Measurements from ENCODE around the gene TP73.

TP73 gene

DNA sequence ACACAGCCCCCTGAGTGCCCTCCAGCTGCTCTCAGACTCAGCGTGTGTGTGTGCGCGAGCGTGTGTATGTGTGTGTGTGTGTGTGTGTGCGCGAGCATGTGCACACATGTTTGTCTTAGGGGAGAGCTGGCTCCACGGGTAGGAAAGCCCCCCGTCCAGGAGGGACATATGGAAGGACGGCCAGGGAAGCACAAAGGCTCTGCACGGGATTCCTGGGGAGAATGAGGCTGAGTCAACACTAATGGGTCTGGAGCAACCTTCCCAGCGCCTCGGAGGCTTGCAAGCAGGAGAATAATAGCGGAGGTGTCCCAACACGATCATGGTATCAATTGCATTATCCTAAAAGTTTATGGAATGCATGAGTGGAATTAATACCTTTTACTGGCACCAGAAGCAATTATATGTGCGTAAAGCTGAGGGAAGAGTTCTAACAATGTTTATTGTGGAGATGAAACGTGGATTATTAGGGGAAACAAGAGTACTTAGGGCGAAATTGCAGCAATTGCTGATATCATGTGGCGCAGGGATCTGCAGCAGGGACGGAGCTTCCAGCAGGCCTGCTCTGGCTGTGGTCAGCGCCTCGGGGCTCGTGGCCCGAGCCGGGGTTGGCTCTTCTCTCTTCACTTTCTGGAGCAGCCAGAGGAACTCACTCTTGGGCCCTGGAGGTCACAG is 59.6 kb downstream of the TP73 start:
- DNase-seq: no peak

DNA sequence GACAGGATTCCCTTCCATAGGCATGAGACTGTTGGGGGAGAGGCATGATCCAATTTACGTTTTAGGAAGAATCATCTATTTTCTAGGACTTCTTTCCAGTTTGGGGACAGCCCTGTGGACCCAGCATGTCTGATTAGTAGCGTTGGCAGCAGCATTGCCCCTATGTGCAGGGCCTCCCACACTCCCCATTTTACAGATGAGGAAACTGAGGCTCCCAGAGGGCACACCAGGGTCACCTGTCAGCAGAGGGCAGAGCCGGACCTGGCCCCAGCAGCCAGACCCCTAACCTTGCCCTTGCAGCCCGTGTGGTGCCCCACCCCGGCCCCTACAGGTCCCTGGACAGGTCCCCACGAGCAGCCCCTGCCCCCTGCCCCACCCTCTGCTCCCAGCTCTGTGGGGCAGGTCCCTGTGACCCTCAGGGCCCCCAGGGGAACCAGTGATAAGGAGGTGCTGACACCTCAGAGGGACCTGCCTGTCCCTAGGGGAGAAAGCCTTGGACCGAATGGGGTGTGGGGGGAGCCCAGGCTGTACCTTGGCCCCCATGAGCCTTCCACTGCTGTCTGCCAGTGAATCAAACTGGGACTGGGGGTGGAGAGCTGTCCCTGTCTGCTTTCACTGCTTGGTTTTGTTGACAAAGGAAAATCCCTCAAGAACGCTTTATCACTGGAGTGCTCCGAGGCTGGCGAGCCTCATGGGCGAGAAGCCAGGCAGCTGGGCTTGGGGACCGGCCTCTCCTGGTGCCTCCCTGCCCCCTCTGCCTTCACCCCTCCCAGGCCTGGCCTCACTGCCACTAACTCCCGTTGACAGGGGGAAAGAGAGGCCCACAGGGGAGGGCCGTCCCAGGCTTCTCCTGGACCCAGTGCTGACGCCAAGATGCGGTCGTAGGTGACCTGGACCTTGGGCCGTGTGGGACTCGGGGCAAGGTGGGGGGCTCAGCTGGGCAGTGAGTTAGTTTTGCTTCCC is 60.5 kb downstream of the TP73 start:
- DNase-seq: no peak

DNA sequence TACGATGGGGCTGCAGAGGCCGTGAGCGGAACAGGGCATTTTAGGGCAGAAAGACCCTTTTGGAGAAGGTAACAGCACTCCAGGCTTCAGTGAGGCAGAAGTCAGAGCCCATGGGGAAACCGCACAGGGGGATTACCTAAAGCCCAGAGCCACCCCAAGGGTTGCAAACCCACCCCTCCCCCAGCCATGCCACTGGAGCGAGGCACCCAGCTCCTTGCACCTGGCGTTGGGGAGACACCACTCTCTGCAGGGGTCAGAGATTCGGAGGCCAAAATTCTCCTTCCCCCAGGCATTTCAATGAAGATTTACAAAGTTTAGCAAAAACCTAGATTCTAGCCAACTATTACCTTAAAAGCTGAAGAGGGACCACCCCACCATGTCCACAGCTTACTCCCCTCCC is 61.5 kb downstream of the TP73 start:
- no peak for DNase-seq

DNA sequence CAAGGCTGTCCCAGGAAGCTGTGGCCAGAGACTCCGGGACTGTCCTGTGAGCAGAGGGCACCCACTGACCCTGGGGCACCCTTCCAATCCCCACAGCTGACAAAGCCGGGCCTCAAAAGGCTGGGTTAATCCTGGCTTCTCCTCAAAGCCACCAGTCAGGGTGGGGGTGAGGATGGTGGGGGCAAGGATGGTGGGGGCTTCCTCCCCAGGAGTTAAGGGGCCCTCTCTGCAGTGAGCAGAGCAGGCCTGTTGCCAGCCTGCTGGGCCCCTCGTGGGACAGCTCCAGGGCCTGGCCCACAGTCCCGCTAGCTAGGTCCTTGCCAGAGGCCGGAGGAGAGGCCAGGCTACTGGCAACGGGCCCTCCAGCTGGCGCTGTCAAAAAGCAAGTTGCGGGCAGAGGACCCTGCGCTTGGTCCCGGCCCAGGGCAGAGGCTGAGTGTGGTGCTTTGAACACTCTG is 62.0 kb downstream of the TP73 start:
- DNase-seq: no peak

DNA sequence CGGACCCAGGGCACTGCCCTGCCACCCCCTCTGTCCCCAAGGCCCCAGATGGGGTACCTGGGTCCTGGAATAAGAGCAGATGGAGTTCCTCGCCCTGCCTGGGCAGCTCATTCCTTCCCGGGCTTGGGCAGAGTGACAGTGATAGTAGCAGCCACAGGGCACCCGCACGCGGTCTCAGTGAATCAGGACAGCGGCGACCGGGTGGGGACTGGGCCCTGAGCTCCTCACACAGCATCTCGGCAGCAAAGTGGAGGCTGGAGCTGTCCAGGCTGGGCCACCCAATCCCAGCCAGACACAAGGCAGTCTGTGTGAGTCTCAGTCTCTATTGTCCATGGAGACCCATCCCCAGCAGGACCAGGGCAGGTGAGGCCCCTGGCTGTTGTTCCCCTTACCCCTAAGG is 62.5 kb downstream of the TP73 start:
- no peak for DNase-seq

DNA sequence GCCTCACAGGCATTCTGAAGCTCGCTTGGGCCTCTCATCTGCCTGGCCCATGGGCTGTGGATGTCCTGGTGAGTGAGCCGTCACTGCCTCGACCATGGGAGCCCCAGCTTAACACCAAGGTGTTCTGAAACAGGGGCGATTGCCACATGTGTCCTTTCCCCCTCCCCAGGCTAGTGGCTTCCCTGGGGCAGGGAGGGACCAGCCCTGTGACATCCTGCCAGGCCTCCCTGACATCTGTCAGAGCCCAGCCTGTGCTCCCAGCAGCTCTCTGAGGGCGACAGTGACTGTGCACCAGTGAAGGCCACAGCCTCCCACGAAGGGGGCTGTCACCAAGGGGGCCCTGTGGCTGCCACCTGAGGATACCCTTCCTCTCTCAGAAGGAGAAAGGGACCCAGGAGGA is 64.0 kb downstream of the TP73 start:
- DNase-seq: no peak

DNA sequence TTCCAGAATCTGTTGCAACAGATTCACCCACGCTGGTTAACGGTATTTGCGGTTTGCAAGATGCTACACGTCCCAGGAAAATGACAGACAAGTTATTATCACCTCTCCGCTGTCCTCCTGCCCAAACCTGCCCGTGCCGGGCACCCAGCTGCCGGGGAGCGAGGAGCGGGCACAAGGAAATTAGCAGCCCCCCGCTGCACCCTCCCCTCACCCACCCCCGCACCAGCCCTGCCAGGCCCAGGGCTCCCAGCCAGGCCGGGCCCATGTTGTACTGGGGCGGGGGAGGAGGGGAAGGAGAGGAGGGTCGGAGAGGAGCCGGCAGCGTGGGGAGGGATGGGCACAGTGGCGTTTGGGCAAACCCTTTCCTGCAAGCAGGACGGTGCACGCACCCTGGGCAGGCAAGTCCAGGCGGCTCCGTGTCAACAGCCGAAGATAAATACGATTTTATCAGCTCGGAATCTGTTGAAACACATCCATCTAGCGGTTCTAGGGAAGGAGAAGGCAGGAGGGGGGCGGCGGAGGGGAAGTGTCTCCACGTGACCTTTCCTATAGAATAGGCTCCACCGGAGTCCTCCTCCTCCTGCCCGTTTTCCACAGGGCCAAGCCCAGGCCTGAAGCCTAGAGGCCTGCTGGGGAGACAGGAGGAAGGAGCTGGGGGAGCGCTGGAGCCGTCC is 64.9 kb downstream of the TP73 start:
- peak in 1 of 2 experiments; percentile 6 for DNase-seq

DNA sequence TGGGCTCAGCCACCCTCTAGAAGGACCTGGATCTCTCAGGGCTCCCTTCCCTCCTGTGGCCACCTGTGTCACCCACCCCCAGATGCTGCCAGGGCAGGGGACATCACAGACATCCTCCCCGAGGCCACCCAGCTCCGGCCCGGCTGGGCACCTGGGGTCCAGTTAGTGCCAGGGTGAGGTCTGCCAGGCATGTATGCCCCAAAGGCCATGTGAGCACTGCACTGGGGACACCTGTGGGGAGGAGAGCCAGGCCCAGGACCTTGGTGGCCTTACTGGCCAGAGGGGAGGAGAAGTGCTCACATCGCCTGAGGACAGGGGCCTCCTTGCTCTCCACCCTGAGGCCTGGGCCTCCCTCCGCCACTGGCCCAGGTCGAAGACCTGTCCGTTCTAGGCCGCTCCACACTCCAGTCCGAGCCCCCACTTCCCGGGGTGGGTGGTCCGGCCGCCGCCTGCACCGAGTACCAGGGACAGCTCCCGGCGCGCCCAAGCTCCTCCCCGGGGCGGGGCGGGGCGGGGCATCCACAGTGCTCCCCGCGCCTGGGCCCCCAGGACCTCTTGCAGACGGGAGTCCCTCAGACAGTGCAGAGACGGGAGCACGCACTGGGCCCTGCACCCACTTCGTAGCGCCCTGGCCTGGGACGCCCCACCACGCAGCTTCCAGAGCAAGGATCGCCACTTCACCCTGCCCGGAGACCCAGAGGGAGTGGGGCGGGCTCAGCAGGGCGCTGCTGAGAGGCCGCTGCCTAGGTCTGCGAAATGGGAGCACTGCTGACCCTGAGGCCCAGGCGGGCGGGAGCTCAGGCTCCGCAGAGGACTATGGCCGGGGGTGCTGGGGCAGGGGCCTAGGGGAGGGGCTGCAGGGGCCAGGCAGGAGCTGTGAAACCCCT is 65.6 kb downstream of the TP73 start:
- DNase-seq: no peak

DNA sequence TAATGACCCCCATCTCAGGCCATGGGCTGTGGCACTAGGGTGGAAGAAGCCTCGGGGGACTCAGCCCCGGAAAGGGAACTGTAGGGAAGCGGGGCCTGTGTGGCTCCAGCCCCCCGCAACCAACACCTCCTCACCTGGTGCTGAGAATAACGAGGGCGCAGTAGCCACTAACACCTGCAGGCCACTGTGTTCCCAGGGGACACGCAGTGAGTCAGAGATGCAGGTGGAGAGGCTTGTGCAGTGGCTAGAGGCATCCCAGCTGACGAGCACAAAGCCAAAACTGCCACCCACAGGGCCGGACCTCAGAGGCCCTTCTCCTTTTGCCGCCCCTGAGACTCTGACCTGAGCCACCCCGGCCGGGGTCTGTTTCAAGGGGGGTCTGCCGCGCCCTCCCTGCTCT is 66.4 kb downstream of the TP73 start:
- DNase-seq: no peak

DNA sequence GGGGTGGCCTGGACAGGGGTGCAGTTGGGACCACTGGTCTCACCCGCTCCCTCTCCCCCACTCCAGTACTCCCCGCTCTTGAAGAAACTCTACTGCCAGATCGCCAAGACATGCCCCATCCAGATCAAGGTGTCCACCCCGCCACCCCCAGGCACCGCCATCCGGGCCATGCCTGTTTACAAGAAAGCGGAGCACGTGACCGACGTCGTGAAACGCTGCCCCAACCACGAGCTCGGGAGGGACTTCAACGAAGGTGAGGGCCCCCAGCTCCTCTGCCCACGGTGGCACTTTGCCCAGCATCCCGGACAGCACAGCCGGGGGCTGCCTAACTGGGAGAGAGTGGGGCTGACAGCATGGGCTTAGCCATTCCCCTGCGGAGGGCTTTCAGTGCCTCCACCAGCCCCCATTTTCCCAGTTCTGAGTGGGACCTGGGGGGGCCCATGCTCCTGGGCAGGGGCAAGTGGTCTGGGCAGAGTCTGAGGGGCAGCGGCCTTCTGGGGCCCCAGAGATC is 69.7 kb downstream of the TP73 start:
- DNase-seq: no peak

DNA sequence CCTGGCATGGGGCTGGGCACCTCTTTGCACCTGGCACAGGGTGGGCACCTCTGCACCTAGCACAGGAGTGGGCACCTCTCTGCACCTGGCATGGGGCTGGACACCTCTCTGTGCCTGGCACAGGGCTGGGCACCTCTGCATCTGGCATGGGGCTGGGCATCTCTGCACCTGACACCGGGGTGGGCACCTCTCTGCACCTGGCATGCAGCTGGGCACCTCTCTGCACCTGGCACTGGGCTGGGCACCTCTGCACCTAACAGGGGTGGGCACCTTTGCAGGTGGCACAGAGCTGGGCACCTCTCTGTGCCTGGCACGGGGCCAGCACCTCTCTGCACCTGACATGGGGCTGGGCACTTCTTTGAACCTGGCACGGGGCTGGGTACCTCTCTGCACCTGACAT is 70.5 kb downstream of the TP73 start:
- DNase-seq: no peak

DNA sequence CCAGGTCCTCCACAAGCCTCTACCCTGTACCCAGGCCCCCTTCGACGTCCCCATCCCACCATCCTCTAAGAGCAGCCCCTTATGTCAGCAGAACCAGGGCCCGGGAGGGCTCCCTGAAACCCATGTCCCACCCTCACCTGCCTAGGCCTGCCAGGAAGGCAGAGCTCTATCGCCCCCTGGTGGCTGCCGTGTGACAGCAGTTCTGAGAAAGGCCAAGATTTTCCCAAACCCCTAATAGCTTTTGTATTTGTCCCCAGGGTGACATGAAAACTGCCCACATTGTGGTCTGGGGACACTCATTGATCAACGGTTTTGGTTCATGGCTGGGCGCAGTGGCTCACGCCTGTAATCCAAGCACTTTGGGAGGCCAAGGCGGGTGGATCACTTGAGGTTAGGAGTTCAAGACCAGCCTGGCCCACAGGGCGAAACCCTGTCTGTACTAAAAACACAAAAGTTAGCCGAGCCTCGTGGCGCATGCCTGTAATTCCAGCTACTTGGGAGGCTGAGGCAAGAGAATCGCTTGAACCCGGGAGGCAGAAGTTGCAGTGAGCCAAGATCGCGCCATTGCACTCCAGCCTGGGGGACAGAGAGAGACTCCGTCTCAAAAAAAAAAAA is 72.2 kb downstream of the TP73 start:
- DNase-seq: peak; percentile 51 to 77

DNA sequence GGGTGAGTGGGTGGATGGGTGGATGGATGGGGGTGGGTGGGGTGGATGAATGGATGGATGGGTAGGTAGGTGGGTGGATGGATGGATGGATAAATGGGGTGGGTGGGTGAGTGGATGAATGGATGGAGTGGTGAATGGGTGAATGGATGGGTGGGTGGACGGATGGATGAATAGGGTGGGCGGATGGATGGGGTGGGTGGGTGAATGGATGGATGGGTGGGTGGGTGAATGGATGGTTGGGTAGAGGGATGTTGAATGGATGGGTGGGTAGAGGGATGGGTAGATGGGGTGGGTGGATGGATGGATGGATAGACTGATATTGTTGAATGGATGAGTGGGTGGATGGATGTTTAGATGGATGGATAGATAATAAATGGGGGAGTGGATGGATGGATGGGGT is 73.0 kb downstream of the TP73 start:
- DNase-seq: no peak

DNA sequence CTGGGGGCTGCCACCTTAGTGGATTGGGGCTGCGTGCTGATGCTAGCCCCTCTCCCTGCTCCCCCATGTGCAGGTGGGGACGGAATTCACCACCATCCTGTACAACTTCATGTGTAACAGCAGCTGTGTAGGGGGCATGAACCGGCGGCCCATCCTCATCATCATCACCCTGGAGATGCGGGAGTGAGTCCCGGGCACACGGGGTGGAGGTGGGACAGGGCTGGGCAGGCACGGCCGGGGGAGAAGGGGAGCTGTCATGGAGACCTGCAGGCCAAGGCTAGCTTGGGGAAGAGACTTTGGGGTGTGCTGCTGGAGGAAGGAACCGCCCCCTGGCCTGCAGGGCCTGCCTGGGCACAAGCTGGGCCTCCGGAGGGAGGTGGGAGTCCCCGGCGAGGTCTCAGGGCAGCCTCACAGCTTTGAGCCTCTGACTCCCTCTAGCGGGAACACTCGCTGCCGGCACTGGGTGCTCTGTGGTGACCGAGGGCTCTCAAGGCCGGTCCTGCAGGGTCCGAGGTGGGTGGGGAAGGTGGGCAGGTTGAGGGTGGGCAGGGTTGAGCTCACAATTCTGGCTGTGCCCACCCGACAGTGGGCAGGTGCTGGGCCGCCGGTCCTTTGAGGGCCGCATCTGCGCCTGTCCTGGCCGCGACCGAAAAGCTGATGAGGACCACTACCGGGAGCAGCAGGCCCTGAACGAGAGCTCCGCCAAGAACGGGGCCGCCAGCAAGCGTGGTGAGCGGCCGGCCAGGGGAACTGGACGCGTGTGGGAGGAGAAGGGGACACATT is 74.9 kb downstream of the TP73 start:
- peak; percentile 52 to 60 for DNase-seq

DNA sequence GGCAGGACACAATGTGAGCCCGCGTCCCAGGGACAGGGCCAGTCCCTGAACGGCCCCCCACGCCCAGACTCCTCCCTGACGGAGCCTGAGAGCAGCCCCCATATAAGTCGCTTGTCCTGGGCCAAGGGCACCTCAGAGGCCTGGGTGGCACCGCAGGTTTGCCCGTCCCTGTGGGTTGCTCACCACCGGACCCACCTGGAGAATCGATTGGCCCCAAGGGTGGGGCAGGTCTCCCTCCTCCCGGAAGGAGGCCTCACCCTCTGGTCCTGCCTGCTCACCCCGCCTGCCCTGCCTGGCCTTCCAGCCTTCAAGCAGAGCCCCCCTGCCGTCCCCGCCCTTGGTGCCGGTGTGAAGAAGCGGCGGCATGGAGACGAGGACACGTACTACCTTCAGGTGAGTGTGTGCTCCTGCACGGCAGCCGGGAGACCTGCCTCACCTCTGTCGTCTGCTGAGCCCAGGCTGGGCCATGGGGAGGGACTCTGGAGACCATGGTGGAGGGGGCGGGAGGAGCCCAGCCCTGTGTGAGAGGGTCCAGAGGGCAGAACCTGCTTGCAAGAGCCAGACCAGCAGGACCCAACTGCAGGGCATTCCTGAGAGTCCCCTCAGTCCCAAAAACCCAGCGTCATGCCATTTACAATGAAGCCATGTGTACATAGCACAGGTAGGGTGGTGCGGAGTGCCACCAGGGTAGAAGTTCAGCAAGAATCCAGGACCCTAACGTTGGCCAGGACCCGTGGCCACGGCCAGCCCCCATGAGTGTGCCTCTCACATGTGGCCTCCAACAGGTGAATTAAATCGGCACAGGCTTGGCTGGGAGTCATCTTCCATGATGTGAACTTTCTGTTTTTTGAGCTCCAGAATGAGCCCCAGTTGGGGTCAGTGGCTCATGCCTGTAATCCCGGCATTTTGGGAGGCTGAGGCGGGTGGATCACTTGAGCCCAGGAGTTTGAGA is 75.8 kb downstream of the TP73 start:
- DNase-seq: no peak

DNA sequence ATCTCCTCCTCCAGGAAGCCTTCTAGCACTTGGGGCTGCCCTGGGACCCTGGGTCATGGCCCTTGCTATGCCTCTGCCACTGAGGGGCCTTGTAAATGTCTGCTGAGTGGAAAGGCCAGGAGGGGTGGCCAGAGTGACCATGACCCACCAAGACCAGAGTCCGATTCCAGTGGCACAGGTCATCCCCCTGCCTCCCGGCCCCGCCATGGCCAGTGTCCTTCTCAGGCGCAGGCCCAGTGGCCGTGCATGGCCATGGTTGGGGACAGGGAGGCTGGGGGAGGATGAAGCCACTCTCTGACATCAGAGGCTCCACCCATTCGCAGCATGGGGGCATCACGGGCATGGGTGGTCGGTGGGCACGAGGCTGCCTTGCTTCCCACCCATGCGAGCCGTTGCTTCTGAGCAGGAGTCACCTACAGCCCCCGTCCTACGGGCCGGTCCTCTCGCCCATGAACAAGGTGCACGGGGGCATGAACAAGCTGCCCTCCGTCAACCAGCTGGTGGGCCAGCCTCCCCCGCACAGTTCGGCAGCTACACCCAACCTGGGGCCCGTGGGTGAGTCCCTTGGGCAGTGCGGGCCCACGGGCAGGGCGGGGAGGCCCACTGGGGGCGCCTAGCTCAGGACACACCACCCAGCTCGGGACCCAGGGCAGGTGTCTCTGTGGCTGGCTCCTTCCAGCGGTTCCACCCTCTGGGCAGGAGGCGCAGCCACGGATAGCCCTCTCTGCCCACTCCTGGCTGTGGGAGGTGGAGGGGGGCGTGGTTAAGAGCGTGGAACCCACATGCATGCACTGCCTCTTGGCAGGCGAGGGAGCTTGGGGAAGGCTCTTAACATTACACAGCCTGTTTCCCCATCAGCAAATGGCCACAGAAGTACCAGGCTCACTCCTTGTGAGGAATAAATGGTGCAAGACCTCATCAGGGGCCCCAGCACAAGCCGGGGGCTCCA is 77.6 kb downstream of the TP73 start:
- no peak for DNase-seq

DNA sequence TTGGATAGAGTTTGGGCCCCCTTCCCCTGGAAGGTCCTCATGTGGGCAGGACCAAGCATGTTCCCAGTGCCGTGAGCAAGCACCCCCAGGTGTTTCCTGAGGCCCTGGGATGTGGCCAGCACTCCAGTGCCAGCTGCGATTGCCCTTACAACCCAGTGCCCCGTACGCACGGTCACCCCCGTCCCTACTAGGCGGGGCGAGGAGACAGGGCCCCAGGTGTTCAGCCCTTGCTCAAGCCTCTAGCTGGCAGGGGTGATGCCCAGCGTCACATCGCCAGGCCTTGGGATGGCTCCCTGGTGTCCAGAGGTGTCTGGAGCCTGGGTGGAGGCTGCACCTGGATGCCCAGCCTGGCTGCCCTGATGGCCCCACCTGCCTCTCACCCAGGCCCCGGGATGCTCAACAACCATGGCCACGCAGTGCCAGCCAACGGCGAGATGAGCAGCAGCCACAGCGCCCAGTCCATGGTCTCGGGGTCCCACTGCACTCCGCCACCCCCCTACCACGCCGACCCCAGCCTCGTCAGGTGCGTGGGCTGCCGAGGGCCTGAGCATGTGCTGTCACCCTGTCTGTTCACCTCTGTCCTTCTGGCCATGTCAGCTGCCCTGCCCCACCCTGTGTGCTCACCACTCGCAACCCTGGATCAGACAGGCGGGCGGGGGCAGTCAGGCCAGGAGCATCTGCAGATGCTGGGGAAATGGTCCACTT is 78.4 kb downstream of the TP73 start:
- DNase-seq: no peak

Measured in Kasumi-1 (cell line).